Endothelial cell (in vitro differentiated cells): ENCODE results near the gene THOC7. TPM values are rescaled to one million over a fixed set of nuclear protein-coding genes. Genes with fewer than 3 reads are reported as not detected.
A peak's percentile ranks its signal among the peaks of the same experiment; 100 is the strongest.

ENCODE experiments used
- DNase-seq: peaks from one replicate; pipeline ENCODE4 v3.0.0; 2021; ENCODE audit warnings: low spot score
- H3K27ac Mint-ChIP-seq: one replicate; pipeline ENCODE4 v1.8.0; 2021; ENCODE audit warnings: mixed read lengths, inconsistent platforms; ENCODE audit not compliant: unreplicated experiment
- H3K27me3 Mint-ChIP-seq: one replicate; pipeline ENCODE4 v1.8.0; 2021; ENCODE audit warnings: mild to moderate bottlenecking, moderate library complexity, mixed read lengths, inconsistent platforms; ENCODE audit not compliant: unreplicated experiment
- H3K36me3 Mint-ChIP-seq: one replicate; pipeline ENCODE4 v1.8.0; 2021; ENCODE audit warnings: mild to moderate bottlenecking, low read depth, mixed read lengths, inconsistent platforms; ENCODE audit not compliant: unreplicated experiment
- H3K4me1 Mint-ChIP-seq: one replicate; pipeline ENCODE4 v1.8.0; 2021; ENCODE audit warnings: mild to moderate bottlenecking, mixed read lengths, inconsistent platforms; ENCODE audit not compliant: unreplicated experiment
- H3K4me3 Mint-ChIP-seq: one replicate; pipeline ENCODE4 v1.8.0; 2021; ENCODE audit warnings: mild to moderate bottlenecking, mixed read lengths, inconsistent platforms; ENCODE audit not compliant: unreplicated experiment
- H3K9me3 Mint-ChIP-seq: one replicate; pipeline ENCODE4 v1.8.0; 2021; ENCODE audit warnings: mixed read lengths, inconsistent platforms; ENCODE audit not compliant: unreplicated experiment
- total RNA-seq: library from RNA; stranded (reverse); fragmentation: NEBNext Ultra II Directional; extraction: Animal tissue kit (Norgen Biotek cat#: 25700); gene quantifications from one replicate; pipeline ENCODE4 v1.2.1, GENCODE V29; 2021; ENCODE audit not compliant: unreplicated experiment
- TF ChIP-seq, protein P1 (sequence below): fragments of 200-600 bp; sonication (generic); IDR thresholded peaks from one replicate; pipeline ENCODE4 v1.5.0; 2021; ENCODE audit warnings: antibody characterized with exemption; ENCODE audit not compliant: unreplicated experiment

THOC7 gene
- total RNA-seq, 1 donor from 2014 or later, result 47.3 TPM

DNA sequence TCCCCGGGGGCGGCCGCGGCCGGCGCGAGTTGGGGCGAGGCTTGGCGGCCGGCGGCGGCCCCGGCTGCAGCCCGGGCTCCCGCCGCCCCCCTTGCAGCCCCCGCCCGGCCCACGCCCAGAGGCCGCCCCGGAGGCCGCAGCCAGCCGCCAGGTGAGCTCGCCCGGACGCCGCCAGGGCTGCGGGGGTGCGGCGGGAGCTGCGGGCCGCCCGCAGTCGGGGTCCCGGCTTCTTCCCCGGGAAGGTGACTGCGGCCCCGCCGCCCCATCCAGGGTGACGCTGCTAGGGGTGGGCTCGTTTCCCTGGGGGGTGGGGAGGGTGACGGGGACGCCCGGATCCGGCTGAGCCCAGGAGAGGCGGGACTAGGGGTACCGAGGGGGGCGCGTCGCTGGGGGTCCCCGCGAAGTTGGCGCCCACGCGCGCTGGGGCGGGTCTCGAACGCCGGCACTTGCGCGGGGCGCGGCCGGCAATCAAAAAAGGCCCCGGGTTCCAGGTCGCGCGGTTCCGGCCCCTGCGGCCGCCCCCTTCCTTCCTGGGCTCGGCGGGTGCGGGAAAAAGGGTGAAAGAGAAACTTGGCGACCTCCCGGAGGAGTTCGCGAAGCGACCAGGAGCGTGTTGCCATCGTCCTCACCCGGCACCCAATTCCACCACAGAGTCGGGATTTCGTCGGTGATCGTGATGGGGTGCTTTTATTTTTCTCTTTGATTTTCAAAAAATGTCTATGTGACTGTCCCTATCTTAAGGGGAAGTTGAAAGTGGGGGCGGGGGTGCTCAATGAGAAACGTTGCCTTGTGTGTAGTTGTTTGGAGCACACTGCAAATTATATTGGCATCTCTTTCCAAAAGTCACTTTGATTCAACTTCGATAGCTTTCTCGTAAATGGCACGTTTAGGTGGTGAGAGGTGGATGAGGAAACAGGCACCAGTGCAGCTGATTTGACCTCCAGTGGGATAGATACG, 681 bp upstream of the THOC7 start:
- Mint-ChIP-seq H3K4me3 (peak overlapping the region; percentile 94), H3K4me1 (peaks cover 31% of the 10 kb centered on the region), H3K27ac (peak overlapping the region; percentile 91), H3K36me3 (peaks cover 14% of the 10 kb centered on the region), H3K9me3 (no peaks in the 10 kb centered on the region), H3K27me3 (peaks cover 12% of the 10 kb centered on the region)
- DNase-seq, result peak; percentile 29
- TF ChIP-seq, protein P1, sequence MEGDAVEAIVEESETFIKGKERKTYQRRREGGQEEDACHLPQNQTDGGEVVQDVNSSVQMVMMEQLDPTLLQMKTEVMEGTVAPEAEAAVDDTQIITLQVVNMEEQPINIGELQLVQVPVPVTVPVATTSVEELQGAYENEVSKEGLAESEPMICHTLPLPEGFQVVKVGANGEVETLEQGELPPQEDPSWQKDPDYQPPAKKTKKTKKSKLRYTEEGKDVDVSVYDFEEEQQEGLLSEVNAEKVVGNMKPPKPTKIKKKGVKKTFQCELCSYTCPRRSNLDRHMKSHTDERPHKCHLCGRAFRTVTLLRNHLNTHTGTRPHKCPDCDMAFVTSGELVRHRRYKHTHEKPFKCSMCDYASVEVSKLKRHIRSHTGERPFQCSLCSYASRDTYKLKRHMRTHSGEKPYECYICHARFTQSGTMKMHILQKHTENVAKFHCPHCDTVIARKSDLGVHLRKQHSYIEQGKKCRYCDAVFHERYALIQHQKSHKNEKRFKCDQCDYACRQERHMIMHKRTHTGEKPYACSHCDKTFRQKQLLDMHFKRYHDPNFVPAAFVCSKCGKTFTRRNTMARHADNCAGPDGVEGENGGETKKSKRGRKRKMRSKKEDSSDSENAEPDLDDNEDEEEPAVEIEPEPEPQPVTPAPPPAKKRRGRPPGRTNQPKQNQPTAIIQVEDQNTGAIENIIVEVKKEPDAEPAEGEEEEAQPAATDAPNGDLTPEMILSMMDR, result no peak

DNA sequence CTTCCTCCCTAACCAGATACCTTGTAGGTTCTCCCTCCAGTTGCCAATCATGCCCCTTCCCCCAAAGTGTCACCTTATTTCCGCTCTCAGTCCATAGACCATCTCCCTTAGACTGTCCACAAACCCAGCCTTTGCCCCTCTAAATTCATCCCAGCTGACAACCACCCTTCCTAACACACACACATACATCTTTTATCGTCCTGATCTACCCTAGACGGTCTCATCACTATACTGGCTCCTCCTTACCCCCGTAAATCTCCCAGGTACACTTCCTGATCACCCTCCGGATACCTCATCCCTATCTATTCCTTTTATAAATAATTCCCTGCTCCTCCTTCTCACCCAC, 828 bp downstream of the THOC7 start:
- H3K27ac Mint-ChIP-seq, result peak overlapping the region; percentile 85
- H3K36me3 Mint-ChIP-seq, result peaks cover 14% of the 10 kb centered on the region
- peaks cover 31% of the 10 kb centered on the region for H3K4me1 Mint-ChIP-seq
- TF ChIP-seq, protein P1, result no peak
- peaks cover 12% of the 10 kb centered on the region for H3K27me3 Mint-ChIP-seq
- peak overlapping the region; percentile 97 for H3K4me3 Mint-ChIP-seq
- no peaks in the 10 kb centered on the region for H3K9me3 Mint-ChIP-seq
- no peak for DNase-seq

DNA sequence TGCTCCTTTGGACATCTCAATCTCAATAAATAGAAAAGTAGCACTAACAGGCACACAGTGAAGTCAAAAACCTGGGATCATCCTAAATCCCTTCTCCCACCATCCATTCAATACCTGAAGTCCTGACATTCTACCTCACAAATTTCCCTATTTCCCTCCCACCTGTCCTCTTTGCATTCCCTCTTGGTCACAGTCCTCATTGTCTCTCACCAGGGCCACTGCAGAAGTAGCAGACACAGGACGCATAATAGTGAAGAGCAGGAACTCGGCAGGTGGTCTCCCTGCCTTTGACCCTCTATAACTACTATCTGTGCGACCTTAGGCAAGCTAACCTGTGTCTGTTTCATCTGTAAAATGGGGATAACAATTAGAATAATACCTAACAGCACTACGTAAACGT, 2.3 kb downstream of the THOC7 start:
- Mint-ChIP-seq H3K27ac (peak overlapping the region; percentile 82), H3K4me3 (peak overlapping the region; percentile 40), H3K27me3 (peaks cover 12% of the 10 kb centered on the region), H3K36me3 (peaks cover 14% of the 10 kb centered on the region), H3K9me3 (no peaks in the 10 kb centered on the region), H3K4me1 (peaks cover 31% of the 10 kb centered on the region)
- TF ChIP-seq, protein P1, result no peak
- DNase-seq, result no peak

DNA sequence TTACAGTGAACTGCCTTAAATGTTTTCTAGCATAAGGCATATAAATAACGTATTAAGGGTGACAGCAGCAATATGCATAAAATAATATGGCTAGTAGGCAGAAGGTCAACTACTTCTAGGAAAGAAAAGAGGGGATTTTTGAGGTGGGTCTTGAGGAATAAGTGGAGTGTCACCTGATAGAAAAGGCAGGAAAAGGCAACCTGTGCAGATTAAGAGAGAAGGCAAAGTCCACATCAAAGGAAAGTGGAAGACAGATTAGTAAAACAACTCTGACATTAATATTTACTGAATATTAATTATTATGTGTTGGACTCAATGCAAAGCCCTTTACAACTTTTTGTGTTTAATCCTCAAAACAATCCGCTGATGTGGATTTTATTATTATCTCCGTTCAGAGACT, 2.8 kb downstream of the THOC7 start:
- Mint-ChIP-seq H3K27me3 (peaks cover 12% of the 10 kb centered on the region), H3K27ac (no peak overlapping the region), H3K4me3 (no peak overlapping the region), H3K4me1 (peaks cover 31% of the 10 kb centered on the region), H3K36me3 (peaks cover 14% of the 10 kb centered on the region), H3K9me3 (no peaks in the 10 kb centered on the region)
- DNase-seq, result no peak
- TF ChIP-seq, protein P1, result no peak

DNA sequence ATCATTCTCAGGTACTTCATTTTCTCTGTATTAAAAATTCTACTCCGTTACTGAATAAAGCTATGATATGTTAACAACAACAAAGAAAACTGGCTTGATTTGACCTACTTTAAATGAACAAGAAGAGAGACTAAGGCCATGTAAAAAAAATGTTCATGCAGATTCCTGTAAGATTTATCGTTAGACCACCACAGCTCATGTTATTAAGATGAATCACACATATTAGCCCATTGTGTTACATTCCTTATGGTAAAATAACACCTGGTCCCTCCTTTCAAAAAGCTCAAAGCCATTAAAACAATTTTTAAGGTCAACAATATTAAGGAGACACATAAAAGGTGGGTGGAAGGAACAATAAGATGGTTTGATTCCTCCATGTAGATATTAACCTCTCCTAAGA, 6.3 kb downstream of the THOC7 start:
- Mint-ChIP-seq H3K4me1 (peaks cover 11% of the 10 kb centered on the region), H3K36me3 (no peaks in the 10 kb centered on the region), H3K9me3 (no peaks in the 10 kb centered on the region), H3K27ac (no peak overlapping the region), H3K4me3 (no peak overlapping the region), H3K27me3 (no peaks in the 10 kb centered on the region)
- TF ChIP-seq, protein P1, result no peak
- no peak for DNase-seq
